Ureter (tissue), 1 donor: Measurements from ENCODE around the gene NKD2. TPM values are rescaled to one million over a fixed set of nuclear protein-coding genes. Genes with fewer than 3 reads are reported as not detected.
"Not testable (repeated sequence)": the region's sequence is repeated elsewhere in the genome, so short reads cannot be mapped to it uniquely, and the experiment has no call there.

Experiments used
- DNase-seq: peaks from one replicate; pipeline ENCODE4 v3.0.0-alpha.2; 2020; ENCODE audit warnings: low spot score
- total RNA-seq: library from RNA; stranded (reverse); gene quantifications from one replicate; pipeline ENCODE4 v1.2.4, GENCODE V29; 2023
- donor health status: DM: yes; HTN: yes; CAD: no.

Gene NKD2
- 14.2 TPM for total RNA-seq

GRCh38 chr5:1008451-1009358 lies at the start of gene NKD2:
NKD2 (plus strand) TSS chr5:1008802; CDS start chr5:1009058, 256 bp downstream.
- DNase-seq: peak; percentile 47

GRCh38 chr5:959581-960531 lies 48.7 kb upstream of the NKD2 start:
- peak; percentile 40 for DNase-seq

- peak; percentile 41 for DNase-seq
Measured at GRCh38 chr5:960551-960950, 48.1 kb upstream of the NKD2 start.

- DNase-seq: peak; percentile 42
Measured at GRCh38 chr5:961002-961710, 47.4 kb upstream of the NKD2 start.

GRCh38 chr5:961711-962240 lies 46.8 kb upstream of the NKD2 start:
- peak; percentile 39 for DNase-seq

GRCh38 chr5:962386-962785 lies 46.2 kb upstream of the NKD2 start:
- peak; percentile 41 for DNase-seq

GRCh38 chr5:962801-963200 lies 45.8 kb upstream of the NKD2 start:
- DNase-seq: no peak

- DNase-seq: no peak
Measured at GRCh38 chr5:963310-963672, 45.3 kb upstream of the NKD2 start.

GRCh38 chr5:963673-964531 lies 44.7 kb upstream of the NKD2 start:
- DNase-seq: no peak

GRCh38 chr5:964821-965220 lies 43.8 kb upstream of the NKD2 start:
- no peak for DNase-seq

GRCh38 chr5:965604-966344 lies 42.8 kb upstream of the NKD2 start:
- no peak for DNase-seq

GRCh38 chr5:966345-966710 lies 42.3 kb upstream of the NKD2 start:
- DNase-seq: no peak

- no peak for DNase-seq
Measured at GRCh38 chr5:966941-967340, 41.7 kb upstream of the NKD2 start.

GRCh38 chr5:968881-969280 lies 39.7 kb upstream of the NKD2 start:
- no peak for DNase-seq

GRCh38 chr5:969408-969839 lies 39.2 kb upstream of the NKD2 start:
- no peak for DNase-seq

- DNase-seq: not testable (repeated sequence)
Measured at GRCh38 chr5:972575-972974, 36.0 kb upstream of the NKD2 start.

- peak; percentile 36 for DNase-seq
Measured at GRCh38 chr5:976849-977751, 31.5 kb upstream of the NKD2 start.

GRCh38 chr5:978054-978453 lies 30.5 kb upstream of the NKD2 start:
- peak; percentile 43 for DNase-seq

- no peak for DNase-seq
Measured at GRCh38 chr5:978693-979092, 29.9 kb upstream of the NKD2 start.
